Liver (tissue), 3 donors: ENCODE measurements around the gene NTNG2.

Experiments
- EGR1 ChIP-seq, 2 donors: IDR thresholded peaks; 2 replicates each; pipeline ENCODE4 v1.6.1; 2016 to 2018; ENCODE audit warnings: antibody characterized with exemption in 2 of 2, low read depth in 2 of 2
- GABPA ChIP-seq, 2 donors: IDR thresholded peaks in 1 of 2; conservative IDR thresholded peaks in 1 of 2; 2 replicates each; pipeline ENCODE4 v1.6.1; 2016; ENCODE audit warnings: antibody characterized with exemption in 2 of 2, mild to moderate bottlenecking in 1 of 2, moderate library complexity in 1 of 2
- HNF4A ChIP-seq, 2 donors: conservative IDR thresholded peaks; 2 replicates each; pipeline ENCODE4 v1.6.1; 2016; ENCODE audit warnings: antibody characterized with exemption in 2 of 2, mild to moderate bottlenecking in 2 of 2
- JUND ChIP-seq, 2 donors: IDR thresholded peaks; 2 replicates each; pipeline ENCODE4 v1.6.1; 2016; ENCODE audit warnings: antibody characterized with exemption in 2 of 2
- MAX ChIP-seq: IDR thresholded peaks from 2 replicates; pipeline ENCODE4 v1.6.1; 2016; ENCODE audit warnings: antibody characterized with exemption
- RAD21 ChIP-seq, 2 donors: IDR thresholded peaks; 2 replicates each; pipeline ENCODE4 v1.6.1; 2016; ENCODE audit warnings: antibody characterized with exemption in 2 of 2, mild to moderate bottlenecking in 2 of 2
- SP1 ChIP-seq: IDR thresholded peaks from 2 replicates; pipeline ENCODE4 v1.6.1; 2018; ENCODE audit warnings: antibody characterized with exemption, mild to moderate bottlenecking
- TAF1 ChIP-seq: conservative IDR thresholded peaks from 2 replicates; pipeline ENCODE4 v1.6.1; 2016; ENCODE audit warnings: antibody characterized with exemption, mild to moderate bottlenecking
- YY1 ChIP-seq: IDR thresholded peaks from 2 replicates; pipeline ENCODE4 v1.6.1; 2016; ENCODE audit warnings: antibody characterized with exemption, mild to moderate bottlenecking
- TF ChIP-seq, protein P1 (sequence below): fragments of 150-350 bp; IDR thresholded peaks from 2 replicates; pipeline ENCODE4 v1.5.1; 2017; ENCODE audit warnings: improper control_type of control experiment, low read depth, low read length; ENCODE audit not compliant: missing input control
- TF ChIP-seq, protein P2 (sequence below): IDR thresholded peaks from 2 replicates; pipeline ENCODE4 v1.6.1; 2016; ENCODE audit warnings: antibody characterized with exemption, mild to moderate bottlenecking
- TF ChIP-seq, protein P3 (sequence below): IDR thresholded peaks from 2 replicates; pipeline ENCODE4 v1.6.1; 2016; ENCODE audit warnings: antibody characterized with exemption
- donor health status: healthy.
- donor health status: healthy.

DNA sequence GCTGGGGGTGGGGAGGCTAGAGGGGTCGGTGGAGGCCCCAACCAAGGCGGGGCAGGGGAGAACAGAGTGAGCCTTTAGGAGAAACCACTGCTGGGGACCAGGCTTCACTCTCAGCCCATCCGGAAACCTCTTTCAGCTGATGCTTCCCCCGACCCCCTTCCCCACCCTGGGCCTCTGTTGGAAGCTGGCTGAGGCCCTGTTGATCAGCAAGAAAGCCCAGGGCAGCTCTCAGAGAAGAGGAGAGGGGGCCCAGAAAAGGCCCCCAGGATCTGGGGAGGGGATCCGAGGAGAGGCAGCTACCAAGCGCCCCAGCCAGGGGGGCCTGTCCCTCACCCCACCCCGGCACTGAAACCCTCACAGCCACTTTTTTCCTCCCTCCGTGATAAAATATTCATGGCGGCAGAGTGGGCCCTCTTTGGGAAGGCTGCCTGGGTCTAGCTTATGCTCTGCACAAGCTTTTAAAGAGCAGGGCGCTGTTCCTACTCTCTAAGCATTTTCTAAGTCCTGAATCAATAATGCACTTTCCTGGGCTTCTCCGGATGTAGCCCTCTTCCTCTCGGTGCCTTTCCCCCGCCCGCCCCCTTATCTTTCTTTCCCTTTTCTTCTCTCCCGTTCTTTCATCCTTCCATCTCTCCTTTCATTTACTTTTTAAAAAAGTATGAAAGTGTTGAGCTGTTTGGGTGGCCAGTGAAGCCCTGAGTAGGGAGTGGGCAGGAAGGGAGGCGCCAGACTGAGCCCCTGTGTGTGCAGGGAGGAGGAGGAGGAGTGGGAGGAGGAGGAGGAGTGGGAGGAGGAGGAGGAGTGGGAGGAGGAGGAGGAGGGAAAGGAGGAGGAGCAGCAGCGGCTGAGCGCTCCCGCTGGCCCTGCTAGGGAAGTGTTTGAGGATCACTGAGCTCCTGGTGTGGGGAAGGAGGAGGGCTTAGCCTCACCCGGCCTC, 23.5 kb downstream of the NTNG2 start:
- TF ChIP-seq, protein P1, sequence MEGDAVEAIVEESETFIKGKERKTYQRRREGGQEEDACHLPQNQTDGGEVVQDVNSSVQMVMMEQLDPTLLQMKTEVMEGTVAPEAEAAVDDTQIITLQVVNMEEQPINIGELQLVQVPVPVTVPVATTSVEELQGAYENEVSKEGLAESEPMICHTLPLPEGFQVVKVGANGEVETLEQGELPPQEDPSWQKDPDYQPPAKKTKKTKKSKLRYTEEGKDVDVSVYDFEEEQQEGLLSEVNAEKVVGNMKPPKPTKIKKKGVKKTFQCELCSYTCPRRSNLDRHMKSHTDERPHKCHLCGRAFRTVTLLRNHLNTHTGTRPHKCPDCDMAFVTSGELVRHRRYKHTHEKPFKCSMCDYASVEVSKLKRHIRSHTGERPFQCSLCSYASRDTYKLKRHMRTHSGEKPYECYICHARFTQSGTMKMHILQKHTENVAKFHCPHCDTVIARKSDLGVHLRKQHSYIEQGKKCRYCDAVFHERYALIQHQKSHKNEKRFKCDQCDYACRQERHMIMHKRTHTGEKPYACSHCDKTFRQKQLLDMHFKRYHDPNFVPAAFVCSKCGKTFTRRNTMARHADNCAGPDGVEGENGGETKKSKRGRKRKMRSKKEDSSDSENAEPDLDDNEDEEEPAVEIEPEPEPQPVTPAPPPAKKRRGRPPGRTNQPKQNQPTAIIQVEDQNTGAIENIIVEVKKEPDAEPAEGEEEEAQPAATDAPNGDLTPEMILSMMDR, result no peak
- no peak for TF ChIP-seq JUND (IDR thresholded peaks at IDR 0.05)
- no peak for TF ChIP-seq GABPA (IDR thresholded peaks at IDR 0.05 in 1 of 2, conservative IDR thresholded peaks at IDR 0.05 in 1 of 2)
- TF ChIP-seq EGR1 (IDR thresholded peaks at IDR 0.05; ENCODE audit: low read depth in 2 of 2), result no peak
- TF ChIP-seq TAF1, result no peak
- no peak for TF ChIP-seq MAX
- TF ChIP-seq, protein P2, sequence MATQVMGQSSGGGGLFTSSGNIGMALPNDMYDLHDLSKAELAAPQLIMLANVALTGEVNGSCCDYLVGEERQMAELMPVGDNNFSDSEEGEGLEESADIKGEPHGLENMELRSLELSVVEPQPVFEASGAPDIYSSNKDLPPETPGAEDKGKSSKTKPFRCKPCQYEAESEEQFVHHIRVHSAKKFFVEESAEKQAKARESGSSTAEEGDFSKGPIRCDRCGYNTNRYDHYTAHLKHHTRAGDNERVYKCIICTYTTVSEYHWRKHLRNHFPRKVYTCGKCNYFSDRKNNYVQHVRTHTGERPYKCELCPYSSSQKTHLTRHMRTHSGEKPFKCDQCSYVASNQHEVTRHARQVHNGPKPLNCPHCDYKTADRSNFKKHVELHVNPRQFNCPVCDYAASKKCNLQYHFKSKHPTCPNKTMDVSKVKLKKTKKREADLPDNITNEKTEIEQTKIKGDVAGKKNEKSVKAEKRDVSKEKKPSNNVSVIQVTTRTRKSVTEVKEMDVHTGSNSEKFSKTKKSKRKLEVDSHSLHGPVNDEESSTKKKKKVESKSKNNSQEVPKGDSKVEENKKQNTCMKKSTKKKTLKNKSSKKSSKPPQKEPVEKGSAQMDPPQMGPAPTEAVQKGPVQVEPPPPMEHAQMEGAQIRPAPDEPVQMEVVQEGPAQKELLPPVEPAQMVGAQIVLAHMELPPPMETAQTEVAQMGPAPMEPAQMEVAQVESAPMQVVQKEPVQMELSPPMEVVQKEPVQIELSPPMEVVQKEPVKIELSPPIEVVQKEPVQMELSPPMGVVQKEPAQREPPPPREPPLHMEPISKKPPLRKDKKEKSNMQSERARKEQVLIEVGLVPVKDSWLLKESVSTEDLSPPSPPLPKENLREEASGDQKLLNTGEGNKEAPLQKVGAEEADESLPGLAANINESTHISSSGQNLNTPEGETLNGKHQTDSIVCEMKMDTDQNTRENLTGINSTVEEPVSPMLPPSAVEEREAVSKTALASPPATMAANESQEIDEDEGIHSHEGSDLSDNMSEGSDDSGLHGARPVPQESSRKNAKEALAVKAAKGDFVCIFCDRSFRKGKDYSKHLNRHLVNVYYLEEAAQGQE, result no peak
- TF ChIP-seq, protein P3, sequence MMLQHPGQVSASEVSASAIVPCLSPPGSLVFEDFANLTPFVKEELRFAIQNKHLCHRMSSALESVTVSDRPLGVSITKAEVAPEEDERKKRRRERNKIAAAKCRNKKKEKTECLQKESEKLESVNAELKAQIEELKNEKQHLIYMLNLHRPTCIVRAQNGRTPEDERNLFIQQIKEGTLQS, result no peak
- no peak for TF ChIP-seq RAD21 (IDR thresholded peaks at IDR 0.05)
- TF ChIP-seq YY1, result no peak
- TF ChIP-seq HNF4A (conservative IDR thresholded peaks at IDR 0.05), result no peak
- no peak for TF ChIP-seq SP1
